C4-2B (cell line): ENCODE data around the gene BHLHE40.

Source experiments
- H3K27ac ChIP-seq: fragments of 450-650 bp; 2 replicates; pipeline ENCODE4 v1.5.1; 2017
- ZFX ChIP-seq: fragments of 450-650 bp; IDR thresholded peaks from 2 replicates; pipeline ENCODE4 v1.6.1; 2017
- TF ChIP-seq, protein P1 (sequence below): fragments of 450-650 bp; conservative IDR thresholded peaks from 2 replicates; pipeline ENCODE4 v1.5.1; 2017; ENCODE audit warnings: mild to moderate bottlenecking

The BHLHE40 gene

DNA sequence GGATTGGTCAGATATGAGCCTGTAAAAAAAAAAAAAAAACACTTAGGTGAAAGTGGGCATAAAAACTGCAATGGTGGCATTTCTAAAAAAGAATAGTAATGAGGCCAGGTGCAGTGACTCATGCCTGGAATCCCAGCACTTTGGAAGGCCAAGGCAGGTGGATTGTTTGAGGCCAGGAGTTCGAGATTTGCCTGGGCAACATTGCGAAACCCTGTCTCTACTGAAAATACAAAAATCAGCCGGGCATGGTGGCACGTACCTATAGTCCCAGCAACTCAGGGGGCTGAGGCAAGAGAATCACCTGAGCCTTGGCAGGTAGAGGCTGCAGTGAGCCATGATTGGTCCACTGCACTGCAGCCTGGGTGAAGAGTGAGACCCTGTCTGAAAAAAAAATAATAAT lies 38.3 kb upstream of the BHLHE40 start:
- no peak for TF ChIP-seq ZFX
- TF ChIP-seq, protein P1, sequence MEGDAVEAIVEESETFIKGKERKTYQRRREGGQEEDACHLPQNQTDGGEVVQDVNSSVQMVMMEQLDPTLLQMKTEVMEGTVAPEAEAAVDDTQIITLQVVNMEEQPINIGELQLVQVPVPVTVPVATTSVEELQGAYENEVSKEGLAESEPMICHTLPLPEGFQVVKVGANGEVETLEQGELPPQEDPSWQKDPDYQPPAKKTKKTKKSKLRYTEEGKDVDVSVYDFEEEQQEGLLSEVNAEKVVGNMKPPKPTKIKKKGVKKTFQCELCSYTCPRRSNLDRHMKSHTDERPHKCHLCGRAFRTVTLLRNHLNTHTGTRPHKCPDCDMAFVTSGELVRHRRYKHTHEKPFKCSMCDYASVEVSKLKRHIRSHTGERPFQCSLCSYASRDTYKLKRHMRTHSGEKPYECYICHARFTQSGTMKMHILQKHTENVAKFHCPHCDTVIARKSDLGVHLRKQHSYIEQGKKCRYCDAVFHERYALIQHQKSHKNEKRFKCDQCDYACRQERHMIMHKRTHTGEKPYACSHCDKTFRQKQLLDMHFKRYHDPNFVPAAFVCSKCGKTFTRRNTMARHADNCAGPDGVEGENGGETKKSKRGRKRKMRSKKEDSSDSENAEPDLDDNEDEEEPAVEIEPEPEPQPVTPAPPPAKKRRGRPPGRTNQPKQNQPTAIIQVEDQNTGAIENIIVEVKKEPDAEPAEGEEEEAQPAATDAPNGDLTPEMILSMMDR: no peak

DNA sequence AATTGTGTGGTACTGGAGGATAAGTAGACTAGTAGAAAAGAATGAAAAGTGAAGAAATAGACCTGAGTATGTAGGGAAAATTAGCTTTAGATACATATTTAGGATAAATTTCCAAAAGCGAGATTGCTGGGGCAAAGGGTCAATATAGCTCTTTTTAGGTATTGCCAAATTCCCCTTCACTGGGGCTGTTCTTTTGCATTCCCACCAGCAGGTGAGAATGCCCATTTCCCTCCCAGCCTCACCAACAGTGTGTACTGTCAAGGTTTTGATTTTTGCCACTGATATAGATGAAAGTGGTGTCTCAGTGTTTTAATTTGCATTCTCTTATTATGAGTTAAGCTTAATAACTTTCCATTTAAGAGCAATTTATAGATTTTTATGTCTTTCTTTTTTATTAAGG lies 35.7 kb upstream of the BHLHE40 start:
- no peak overlapping the region for H3K27ac ChIP-seq
- TF ChIP-seq, protein P1: peak; percentile 35
- no peak for TF ChIP-seq ZFX

More for the DNA sequence above, 38.3 kb upstream of the BHLHE40 start:
- H3K27ac ChIP-seq: no peak overlapping the region

DNA sequence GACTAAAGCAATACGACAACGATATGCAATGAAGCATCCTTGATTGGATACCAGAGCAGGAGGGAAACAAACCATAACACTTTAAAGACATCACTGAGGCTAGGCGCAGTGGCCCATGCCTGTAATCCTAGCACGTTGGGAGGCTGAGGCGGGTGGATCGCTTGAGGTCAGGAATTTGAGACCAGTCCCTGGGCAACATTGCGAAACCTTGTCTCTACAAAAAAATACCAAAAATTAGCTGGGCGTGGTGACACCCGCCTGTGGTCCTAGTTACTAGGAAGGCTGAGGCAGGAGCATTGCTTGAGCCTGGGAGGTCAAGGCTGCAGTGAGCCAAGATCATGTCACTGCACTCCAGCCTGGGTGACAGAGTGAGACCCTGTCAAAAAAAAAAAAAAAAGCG lies 33.9 kb upstream of the BHLHE40 start:
- TF ChIP-seq, protein P1: no peak
- no peak for TF ChIP-seq ZFX
- no peak overlapping the region for H3K27ac ChIP-seq

DNA sequence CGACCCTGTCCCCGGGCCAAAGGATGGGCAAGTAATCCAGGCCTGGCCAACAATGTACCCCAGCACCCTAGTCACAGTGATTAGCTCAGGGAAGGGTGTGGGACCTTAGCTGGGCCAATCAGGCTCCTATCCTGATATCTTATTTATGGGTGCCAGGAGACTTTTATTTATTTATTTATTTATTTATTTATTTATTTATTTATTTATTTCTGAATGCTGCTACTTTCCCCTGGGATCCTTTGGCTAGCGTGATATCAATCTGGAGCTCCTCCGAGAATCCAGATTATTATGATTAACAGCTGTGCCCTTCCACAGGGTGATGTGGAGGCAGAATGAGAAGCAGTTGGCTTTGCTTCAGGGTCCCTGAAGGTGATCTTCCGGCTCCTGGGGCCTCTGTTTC lies 32.2 kb upstream of the BHLHE40 start:
- TF ChIP-seq ZFX: no peak
- TF ChIP-seq, protein P1: no peak
- H3K27ac ChIP-seq: no peak overlapping the region

DNA sequence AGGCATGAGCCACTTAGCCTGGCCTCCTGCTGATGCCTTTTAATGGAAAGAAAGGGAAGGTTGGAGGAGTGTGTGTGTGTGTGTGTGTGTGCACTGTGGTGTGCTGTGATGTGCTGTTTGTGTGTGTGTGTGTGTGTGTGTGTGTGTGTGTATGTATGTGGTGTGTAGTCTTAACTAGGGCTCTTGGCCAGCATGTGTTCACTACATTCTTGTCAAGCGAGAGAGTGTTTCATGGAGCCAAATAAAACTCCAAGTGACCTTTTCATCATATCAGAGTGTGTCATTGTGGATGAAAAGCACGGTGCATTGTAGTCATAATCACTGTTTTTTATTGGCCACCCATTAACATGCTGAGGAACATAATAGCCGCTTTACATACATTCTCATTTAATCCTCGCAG lies 30.8 kb upstream of the BHLHE40 start:
- H3K27ac ChIP-seq: no peak overlapping the region
- no peak for TF ChIP-seq ZFX
- TF ChIP-seq, protein P1: no peak

DNA sequence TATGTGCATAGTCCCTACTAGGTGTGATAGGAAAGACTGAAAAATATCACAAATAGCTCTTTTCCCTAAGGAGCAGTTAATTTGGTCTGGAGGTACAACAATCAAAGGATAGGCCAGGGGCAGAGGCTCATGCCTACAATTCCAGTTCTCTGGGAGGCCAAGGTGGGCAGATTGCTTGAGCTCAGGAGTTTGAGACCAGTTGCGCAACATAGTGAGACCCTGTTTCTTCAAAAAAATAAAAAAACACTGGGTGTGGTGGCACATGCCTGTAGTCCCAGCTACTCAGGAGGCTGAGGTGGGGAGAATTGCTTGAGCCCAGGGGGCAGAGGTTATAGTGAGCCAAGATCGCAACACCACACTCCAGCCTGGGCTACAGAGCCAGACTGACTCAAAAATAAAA lies 30.2 kb upstream of the BHLHE40 start:
- TF ChIP-seq, protein P1: no peak
- TF ChIP-seq ZFX: no peak
- no peak overlapping the region for H3K27ac ChIP-seq

DNA sequence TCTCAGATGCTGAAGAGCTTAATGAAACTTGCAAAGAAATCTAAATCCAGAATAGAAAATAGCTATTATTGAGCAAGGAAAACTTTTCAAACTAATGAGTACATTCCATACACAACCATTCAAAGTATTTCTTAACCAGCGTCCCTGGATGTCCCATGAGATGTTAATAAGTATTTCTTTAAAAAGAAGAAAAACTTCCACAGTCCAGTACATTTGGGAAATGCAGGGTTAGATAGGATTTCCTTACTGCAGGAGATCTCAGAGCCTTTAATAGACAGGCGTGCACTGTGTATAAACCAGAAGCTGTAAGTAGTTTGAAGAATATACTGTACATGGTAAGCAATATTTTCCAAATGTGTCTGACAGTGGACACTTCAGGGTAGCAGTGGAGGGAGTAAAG lies 29.6 kb upstream of the BHLHE40 start:
- H3K27ac ChIP-seq: no peak overlapping the region
- no peak for TF ChIP-seq ZFX
- TF ChIP-seq, protein P1: no peak
